Measurements from ENCODE around the gene IPPK.

DNA sequence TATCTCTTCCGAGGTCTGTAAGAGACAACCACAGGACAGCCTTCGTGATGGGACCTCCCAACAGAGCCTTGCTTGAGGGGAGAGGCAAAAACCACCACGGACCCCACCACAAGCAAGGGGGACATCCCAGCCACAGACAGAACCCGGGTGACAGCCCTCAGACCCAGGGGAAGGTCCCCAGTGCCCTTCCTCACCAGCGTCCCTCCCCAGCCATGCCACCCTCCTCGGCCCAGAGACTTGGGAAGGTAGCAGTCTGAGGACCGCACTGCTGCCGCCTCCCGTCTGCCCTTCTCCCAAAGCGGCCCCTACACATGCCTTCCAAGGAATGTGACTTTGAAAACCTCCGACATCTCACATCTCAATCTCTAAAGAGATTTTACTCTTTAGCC is 13.4 kb downstream of the IPPK start:
- TF ChIP-seq, protein P1, sequence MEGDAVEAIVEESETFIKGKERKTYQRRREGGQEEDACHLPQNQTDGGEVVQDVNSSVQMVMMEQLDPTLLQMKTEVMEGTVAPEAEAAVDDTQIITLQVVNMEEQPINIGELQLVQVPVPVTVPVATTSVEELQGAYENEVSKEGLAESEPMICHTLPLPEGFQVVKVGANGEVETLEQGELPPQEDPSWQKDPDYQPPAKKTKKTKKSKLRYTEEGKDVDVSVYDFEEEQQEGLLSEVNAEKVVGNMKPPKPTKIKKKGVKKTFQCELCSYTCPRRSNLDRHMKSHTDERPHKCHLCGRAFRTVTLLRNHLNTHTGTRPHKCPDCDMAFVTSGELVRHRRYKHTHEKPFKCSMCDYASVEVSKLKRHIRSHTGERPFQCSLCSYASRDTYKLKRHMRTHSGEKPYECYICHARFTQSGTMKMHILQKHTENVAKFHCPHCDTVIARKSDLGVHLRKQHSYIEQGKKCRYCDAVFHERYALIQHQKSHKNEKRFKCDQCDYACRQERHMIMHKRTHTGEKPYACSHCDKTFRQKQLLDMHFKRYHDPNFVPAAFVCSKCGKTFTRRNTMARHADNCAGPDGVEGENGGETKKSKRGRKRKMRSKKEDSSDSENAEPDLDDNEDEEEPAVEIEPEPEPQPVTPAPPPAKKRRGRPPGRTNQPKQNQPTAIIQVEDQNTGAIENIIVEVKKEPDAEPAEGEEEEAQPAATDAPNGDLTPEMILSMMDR (IDR thresholded peaks at IDR 0.05) = no peak
- TF ChIP-seq POLR2A (IDR thresholded peaks at IDR 0.05) = no peak

Data from heart left ventricle (tissue), 13 donors.